Liver (tissue), 9 donors: Measurements from ENCODE around the gene DGCR8. TPM values are rescaled to one million over a fixed set of nuclear protein-coding genes. Genes with fewer than 3 reads are reported as not detected.
A peak's percentile ranks its signal among the peaks of the same experiment; 100 is the strongest.

Source experiments
- DNase-seq: peaks from one replicate; pipeline ENCODE4 v3.0.0-alpha.2; 2017; ENCODE audit warnings: low spot score
- H3K27ac ChIP-seq, 2 donors: one replicate each; pipeline ENCODE4 v1.7.0; 2013; ENCODE audit warnings: inconsistent platforms in 2 of 2, low read length in 2 of 2, control low read depth in 1 of 2, low read depth in 1 of 2, mild to moderate bottlenecking in 1 of 2
- H3K27me3 ChIP-seq, 4 donors: one replicate each; pipeline versions ENCODE4 v1.6.1 to v1.7.0; 2013; ENCODE audit warnings: low read length in 3 of 4, inconsistent platforms in 1 of 4, mild to moderate bottlenecking in 1 of 4, moderate library complexity in 1 of 4; ENCODE audit not compliant: control insufficient read depth in 4 of 4, insufficient read depth in 4 of 4
- H3K36me3 ChIP-seq, 4 donors: one replicate each; pipeline versions ENCODE4 v1.6.1 to v1.7.0; 2013; ENCODE audit warnings: low read length in 3 of 4, mild to moderate bottlenecking in 3 of 4, low read depth in 1 of 4, moderate library complexity in 1 of 4; ENCODE audit not compliant: control insufficient read depth in 4 of 4, insufficient read depth in 3 of 4
- H3K4me1 ChIP-seq, 4 donors: one replicate each; pipeline versions ENCODE4 v1.6.1 to v1.7.0; 2013; ENCODE audit warnings: low read length in 3 of 4, mild to moderate bottlenecking in 3 of 4, moderate library complexity in 1 of 4; ENCODE audit not compliant: control insufficient read depth in 4 of 4, insufficient read depth in 4 of 4
- H3K4me3 ChIP-seq, 3 donors: one replicate each; pipeline versions ENCODE4 v1.6.1 to v1.7.0; 2013; ENCODE audit warnings: low read length in 3 of 3, control low read depth in 1 of 3, low read depth in 1 of 3, mild to moderate bottlenecking in 1 of 3
- H3K9ac ChIP-seq, 2 donors: one replicate each; pipeline ENCODE4 v1.7.0; 2013; ENCODE audit warnings: low read length in 2 of 2, mild to moderate bottlenecking in 2 of 2, moderate library complexity in 2 of 2, control low read depth in 1 of 2, low read depth in 1 of 2
- H3K9me3 ChIP-seq, 4 donors: one replicate each; pipeline versions ENCODE4 v1.6.1 to v1.7.0; 2013; ENCODE audit warnings: low read length in 3 of 4; ENCODE audit not compliant: control insufficient read depth in 4 of 4
- EGR1 ChIP-seq, 2 donors: IDR thresholded peaks; 2 replicates each; pipeline ENCODE4 v1.6.1; 2016 to 2018; ENCODE audit warnings: antibody characterized with exemption in 2 of 2, low read depth in 2 of 2
- FOXA2 ChIP-seq: IDR thresholded peaks from 2 replicates; pipeline ENCODE4 v1.6.1; 2016; ENCODE audit warnings: antibody characterized with exemption
- HNF4A ChIP-seq, 2 donors: conservative IDR thresholded peaks; 2 replicates each; pipeline ENCODE4 v1.6.1; 2016; ENCODE audit warnings: antibody characterized with exemption in 2 of 2, mild to moderate bottlenecking in 2 of 2
- HNF4G ChIP-seq: IDR thresholded peaks from 2 replicates; pipeline ENCODE4 v1.6.1; 2016; ENCODE audit warnings: antibody characterized with exemption
- NR2F2 ChIP-seq: IDR thresholded peaks from 2 replicates; pipeline ENCODE4 v1.6.1; 2016; ENCODE audit warnings: antibody characterized with exemption
- RAD21 ChIP-seq, 2 donors: IDR thresholded peaks; 2 replicates each; pipeline ENCODE4 v1.6.1; 2016; ENCODE audit warnings: antibody characterized with exemption in 2 of 2, mild to moderate bottlenecking in 2 of 2
- RXRA ChIP-seq, 2 donors: IDR thresholded peaks; 2 replicates each; pipeline ENCODE4 v1.6.1; 2017 to 2018; ENCODE audit warnings: antibody characterized with exemption in 2 of 2, mild to moderate bottlenecking in 1 of 2
- YY1 ChIP-seq: IDR thresholded peaks from 2 replicates; pipeline ENCODE4 v1.6.1; 2016; ENCODE audit warnings: antibody characterized with exemption, mild to moderate bottlenecking
- WGBS: extraction: QIAGEN DNeasy Blood & Tissue Kit; methylation state at CpG from one replicate; pipeline ENCODE4 v1.1.7; 2013; 5-methylcytosine and 5-hydroxymethylcytosine counted together
- polyA plus RNA-seq, 2 donors: library from polyadenylated mRNA; stranded (reverse) in 1 of 2; unstranded in 1 of 2; fragments of 200-250 nt in 1 of 2; fragments of >200 nt in 1 of 2; fragmentation: Nextera tagmentation in 1 of 2; extraction: Ambion mirVana in 1 of 2; gene quantifications; one replicate each; pipeline versions ENCODE4 v1.2.1 to v1.2.3, GENCODE V29; 2013 to 2015
- total RNA-seq, 2 donors: library from RNA; depleted of rRNA; stranded (reverse); fragments of >200 nt; gene quantifications; one replicate each; pipeline ENCODE4 v1.2.3, GENCODE V29; 2014
- TF ChIP-seq, protein P1 (sequence below): IDR thresholded peaks from 2 replicates; pipeline ENCODE4 v1.6.1; 2016; ENCODE audit warnings: antibody characterized with exemption
- TF ChIP-seq, protein P2 (sequence below): IDR thresholded peaks from 2 replicates; pipeline ENCODE4 v1.6.1; 2016; ENCODE audit warnings: antibody characterized with exemption, mild to moderate bottlenecking
- TF ChIP-seq, protein P3 (sequence below): fragments of 150-350 bp; IDR thresholded peaks from 2 replicates; pipeline ENCODE4 v1.5.1; 2017; ENCODE audit warnings: improper control_type of control experiment, low read depth, low read length; ENCODE audit not compliant: missing input control
- donor health status: healthy.
- donor health status: healthy.
- donor health status: healthy.
- donor health status: healthy.
- donor health status: healthy.

DGCR8 gene
- total and polyA plus RNA-seq, 4 donors: 7.9 to 27.1 (median 15.8) TPM

DNA sequence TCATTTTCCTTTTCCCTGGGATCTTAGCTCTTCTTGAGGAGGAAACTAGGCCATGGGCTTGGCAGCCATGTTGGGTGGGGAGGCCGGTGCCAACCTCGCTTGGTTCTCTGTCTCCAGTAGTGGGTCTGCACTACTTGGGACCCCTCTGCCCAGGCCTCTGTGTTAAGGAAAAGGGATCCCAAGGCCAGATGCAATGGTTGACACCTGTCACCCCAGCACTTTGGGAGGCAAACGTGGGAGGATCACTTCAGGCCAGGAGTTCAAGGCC, 49.6 kb downstream of the DGCR8 start:
- H3K9me3 ChIP-seq: no peaks in the 10 kb centered on the region
- WGBS: 67% methylated on average over 3 of the region's 3 CpGs
- H3K4me3 ChIP-seq: no peak overlapping the region
- DNase-seq: no peak
- TF ChIP-seq, protein P1, sequence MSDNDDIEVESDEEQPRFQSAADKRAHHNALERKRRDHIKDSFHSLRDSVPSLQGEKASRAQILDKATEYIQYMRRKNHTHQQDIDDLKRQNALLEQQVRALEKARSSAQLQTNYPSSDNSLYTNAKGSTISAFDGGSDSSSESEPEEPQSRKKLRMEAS: no peak
- TF ChIP-seq RXRA (IDR thresholded peaks at IDR 0.05): no peak
- no peak for TF ChIP-seq HNF4A (conservative IDR thresholded peaks at IDR 0.05)
- no peak for TF ChIP-seq EGR1 (IDR thresholded peaks at IDR 0.05; ENCODE audit: low read depth in 2 of 2)
- TF ChIP-seq, protein P2, sequence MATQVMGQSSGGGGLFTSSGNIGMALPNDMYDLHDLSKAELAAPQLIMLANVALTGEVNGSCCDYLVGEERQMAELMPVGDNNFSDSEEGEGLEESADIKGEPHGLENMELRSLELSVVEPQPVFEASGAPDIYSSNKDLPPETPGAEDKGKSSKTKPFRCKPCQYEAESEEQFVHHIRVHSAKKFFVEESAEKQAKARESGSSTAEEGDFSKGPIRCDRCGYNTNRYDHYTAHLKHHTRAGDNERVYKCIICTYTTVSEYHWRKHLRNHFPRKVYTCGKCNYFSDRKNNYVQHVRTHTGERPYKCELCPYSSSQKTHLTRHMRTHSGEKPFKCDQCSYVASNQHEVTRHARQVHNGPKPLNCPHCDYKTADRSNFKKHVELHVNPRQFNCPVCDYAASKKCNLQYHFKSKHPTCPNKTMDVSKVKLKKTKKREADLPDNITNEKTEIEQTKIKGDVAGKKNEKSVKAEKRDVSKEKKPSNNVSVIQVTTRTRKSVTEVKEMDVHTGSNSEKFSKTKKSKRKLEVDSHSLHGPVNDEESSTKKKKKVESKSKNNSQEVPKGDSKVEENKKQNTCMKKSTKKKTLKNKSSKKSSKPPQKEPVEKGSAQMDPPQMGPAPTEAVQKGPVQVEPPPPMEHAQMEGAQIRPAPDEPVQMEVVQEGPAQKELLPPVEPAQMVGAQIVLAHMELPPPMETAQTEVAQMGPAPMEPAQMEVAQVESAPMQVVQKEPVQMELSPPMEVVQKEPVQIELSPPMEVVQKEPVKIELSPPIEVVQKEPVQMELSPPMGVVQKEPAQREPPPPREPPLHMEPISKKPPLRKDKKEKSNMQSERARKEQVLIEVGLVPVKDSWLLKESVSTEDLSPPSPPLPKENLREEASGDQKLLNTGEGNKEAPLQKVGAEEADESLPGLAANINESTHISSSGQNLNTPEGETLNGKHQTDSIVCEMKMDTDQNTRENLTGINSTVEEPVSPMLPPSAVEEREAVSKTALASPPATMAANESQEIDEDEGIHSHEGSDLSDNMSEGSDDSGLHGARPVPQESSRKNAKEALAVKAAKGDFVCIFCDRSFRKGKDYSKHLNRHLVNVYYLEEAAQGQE: no peak
- TF ChIP-seq HNF4G: no peak
- no peak overlapping the region for H3K9ac ChIP-seq
- peak overlapping the region; percentile 18 to 66 for H3K27ac ChIP-seq
- H3K36me3 ChIP-seq: peaks cover 0 to 8% (median 2%) of the 10 kb centered on the region in 4 donors
- no peaks in the 10 kb centered on the region for H3K27me3 ChIP-seq
- H3K4me1 ChIP-seq: peaks cover 13 to 83% (median 69%) of the 10 kb centered on the region in 4 donors

DNA sequence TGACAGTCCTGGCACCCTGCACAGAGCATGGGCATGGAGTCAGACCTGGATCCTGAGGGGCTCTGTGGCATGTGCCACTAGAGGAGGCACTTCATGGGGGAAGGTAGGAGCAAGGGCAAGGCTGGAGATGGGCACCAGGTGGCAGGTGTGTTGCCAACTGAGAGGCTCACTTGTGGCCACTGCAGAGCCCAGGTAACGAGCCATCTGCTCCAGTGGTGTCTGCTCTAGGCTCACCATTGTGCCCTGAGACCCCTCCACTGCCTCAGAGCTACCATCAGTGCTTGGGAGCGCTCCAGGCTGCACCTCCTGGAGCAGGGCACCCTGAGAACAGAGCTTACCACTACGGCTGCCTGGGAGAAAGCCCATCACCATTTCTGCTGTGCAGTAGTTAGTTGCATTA, 50.3 kb downstream of the DGCR8 start:
- H3K4me1 ChIP-seq: peaks cover 13 to 78% (median 63%) of the 10 kb centered on the region in 4 donors
- no peak for DNase-seq
- peaks cover 0 to 8% (median 2%) of the 10 kb centered on the region in 4 donors for H3K36me3 ChIP-seq
- 90% methylated on average over 3 of the region's 3 CpGs for WGBS
- TF ChIP-seq RAD21 (IDR thresholded peaks at IDR 0.05) (no peak), HNF4A (conservative IDR thresholded peaks at IDR 0.05) (no peak), EGR1 (IDR thresholded peaks at IDR 0.05; ENCODE audit: low read depth in 2 of 2) (no peak), NR2F2 (no peak), RXRA (IDR thresholded peaks at IDR 0.05) (no peak), HNF4G (no peak), YY1 (no peak), FOXA2 (no peak)
- TF ChIP-seq, protein P3, sequence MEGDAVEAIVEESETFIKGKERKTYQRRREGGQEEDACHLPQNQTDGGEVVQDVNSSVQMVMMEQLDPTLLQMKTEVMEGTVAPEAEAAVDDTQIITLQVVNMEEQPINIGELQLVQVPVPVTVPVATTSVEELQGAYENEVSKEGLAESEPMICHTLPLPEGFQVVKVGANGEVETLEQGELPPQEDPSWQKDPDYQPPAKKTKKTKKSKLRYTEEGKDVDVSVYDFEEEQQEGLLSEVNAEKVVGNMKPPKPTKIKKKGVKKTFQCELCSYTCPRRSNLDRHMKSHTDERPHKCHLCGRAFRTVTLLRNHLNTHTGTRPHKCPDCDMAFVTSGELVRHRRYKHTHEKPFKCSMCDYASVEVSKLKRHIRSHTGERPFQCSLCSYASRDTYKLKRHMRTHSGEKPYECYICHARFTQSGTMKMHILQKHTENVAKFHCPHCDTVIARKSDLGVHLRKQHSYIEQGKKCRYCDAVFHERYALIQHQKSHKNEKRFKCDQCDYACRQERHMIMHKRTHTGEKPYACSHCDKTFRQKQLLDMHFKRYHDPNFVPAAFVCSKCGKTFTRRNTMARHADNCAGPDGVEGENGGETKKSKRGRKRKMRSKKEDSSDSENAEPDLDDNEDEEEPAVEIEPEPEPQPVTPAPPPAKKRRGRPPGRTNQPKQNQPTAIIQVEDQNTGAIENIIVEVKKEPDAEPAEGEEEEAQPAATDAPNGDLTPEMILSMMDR: no peak
- TF ChIP-seq, protein P1: no peak
- H3K9me3 ChIP-seq: no peaks in the 10 kb centered on the region
- H3K27ac ChIP-seq: peak overlapping the region in 1 of 2 donors; percentile 85
- H3K4me3 ChIP-seq: no peak overlapping the region
- no peaks in the 10 kb centered on the region for H3K27me3 ChIP-seq
- H3K9ac ChIP-seq: no peak overlapping the region
